ENCODE data around the gene CCDC179.

- TF ChIP-seq POLR2A (IDR thresholded peaks at IDR 0.05) (no peak), CTCF (IDR thresholded peaks at IDR 0.05) (no peak)
These were observed 8.8 kb downstream of the CCDC179 start for GRCh38 chr11:22851477-22851876.

Data from testis (tissue), 2 donors.